Measurements from ENCODE around the gene DMC1. TPM values are rescaled to one million over a fixed set of nuclear protein-coding genes. Genes with fewer than 3 reads are reported as not detected.

The DMC1 gene
- total RNA-seq, 4 donors from 2014 or later, result 0.18 TPM; not detected in 3

GRCh38 chr22:38506118-38506962 lies 63.6 kb downstream of the DMC1 start, which contains the start of gene DDX17:
Gene DDX17, minus strand, starts transcription at chr22:38506311.
- intact Hi-C loops (cut with DNase I; ENCODE audit: low total_unique reads) (loop anchor here (10.0 kb wide), 1 partner anchor 228 kb away; no protein-coding TSS in a partner anchor), in situ Hi-C loops (cut with MboI; ENCODE audit: low sequenced_read_pairs in 4 of 4) (no loop called here)
- Histone ChIP-seq H3K9me3 (no peaks in the 10 kb centered on the region), H3K4me1 (peaks cover 34 to 36% of the 10 kb centered on the region in 2 donors), H3K4me3 (peak within 1 kb of the TSS; percentile 72 to 95 (median 85)), H3K27me3 (no peaks in the 10 kb centered on the region), H3K36me3 (no peaks in the 10 kb centered on the region), H3K27ac (peak within 1 kb of the TSS; percentile 94 to 100 (median 98))
- DNase-seq (peak; percentile 91 to 94), ATAC-seq (peak; percentile 91 to 92)
- TF ChIP-seq, protein P1, sequence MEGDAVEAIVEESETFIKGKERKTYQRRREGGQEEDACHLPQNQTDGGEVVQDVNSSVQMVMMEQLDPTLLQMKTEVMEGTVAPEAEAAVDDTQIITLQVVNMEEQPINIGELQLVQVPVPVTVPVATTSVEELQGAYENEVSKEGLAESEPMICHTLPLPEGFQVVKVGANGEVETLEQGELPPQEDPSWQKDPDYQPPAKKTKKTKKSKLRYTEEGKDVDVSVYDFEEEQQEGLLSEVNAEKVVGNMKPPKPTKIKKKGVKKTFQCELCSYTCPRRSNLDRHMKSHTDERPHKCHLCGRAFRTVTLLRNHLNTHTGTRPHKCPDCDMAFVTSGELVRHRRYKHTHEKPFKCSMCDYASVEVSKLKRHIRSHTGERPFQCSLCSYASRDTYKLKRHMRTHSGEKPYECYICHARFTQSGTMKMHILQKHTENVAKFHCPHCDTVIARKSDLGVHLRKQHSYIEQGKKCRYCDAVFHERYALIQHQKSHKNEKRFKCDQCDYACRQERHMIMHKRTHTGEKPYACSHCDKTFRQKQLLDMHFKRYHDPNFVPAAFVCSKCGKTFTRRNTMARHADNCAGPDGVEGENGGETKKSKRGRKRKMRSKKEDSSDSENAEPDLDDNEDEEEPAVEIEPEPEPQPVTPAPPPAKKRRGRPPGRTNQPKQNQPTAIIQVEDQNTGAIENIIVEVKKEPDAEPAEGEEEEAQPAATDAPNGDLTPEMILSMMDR (IDR thresholded peaks at IDR 0.05 in 4 of 5, conservative IDR thresholded peaks at IDR 0.05 in 1 of 5), result no peak
- TF ChIP-seq POLR2A (IDR thresholded peaks at IDR 0.05), result peak; percentile 53 to 84

GRCh38 chr22:38505541-38506117 lies 64.4 kb downstream of the DMC1 start:
- ATAC-seq (peak; percentile 58 to 67), DNase-seq (peak; percentile 59 to 82)
- H3K36me3 ChIP-seq, result no peaks in the 10 kb centered on the region
- H3K27me3 ChIP-seq, result no peaks in the 10 kb centered on the region
- H3K4me3 ChIP-seq, result peak overlapping the region; percentile 72 to 95 (median 85)
- peak in 1 of 2 donors; percentile 69 for TF ChIP-seq POLR2A (IDR thresholded peaks at IDR 0.05)
- TF ChIP-seq, protein P1 (IDR thresholded peaks at IDR 0.05 in 4 of 5, conservative IDR thresholded peaks at IDR 0.05 in 1 of 5), result peak in 1 of 5 experiments; percentile 5
- no peaks in the 10 kb centered on the region for H3K9me3 ChIP-seq
- intact Hi-C loops (cut with DNase I; ENCODE audit: low total_unique reads), result loop anchor here (1.0 to 10.0 kb wide), 3 partner anchors 65 to 229 kb away; partner anchors contain the start of genes CBY1, DMC1 and FAM227A
- peaks cover 41% of the 10 kb centered on the region in 2 donors for H3K4me1 ChIP-seq
- in situ Hi-C loops (cut with MboI; ENCODE audit: low sequenced_read_pairs in 4 of 4), result no loop called here
- H3K27ac ChIP-seq, result peak overlapping the region; percentile 94 to 100 (median 98)

DNA sequence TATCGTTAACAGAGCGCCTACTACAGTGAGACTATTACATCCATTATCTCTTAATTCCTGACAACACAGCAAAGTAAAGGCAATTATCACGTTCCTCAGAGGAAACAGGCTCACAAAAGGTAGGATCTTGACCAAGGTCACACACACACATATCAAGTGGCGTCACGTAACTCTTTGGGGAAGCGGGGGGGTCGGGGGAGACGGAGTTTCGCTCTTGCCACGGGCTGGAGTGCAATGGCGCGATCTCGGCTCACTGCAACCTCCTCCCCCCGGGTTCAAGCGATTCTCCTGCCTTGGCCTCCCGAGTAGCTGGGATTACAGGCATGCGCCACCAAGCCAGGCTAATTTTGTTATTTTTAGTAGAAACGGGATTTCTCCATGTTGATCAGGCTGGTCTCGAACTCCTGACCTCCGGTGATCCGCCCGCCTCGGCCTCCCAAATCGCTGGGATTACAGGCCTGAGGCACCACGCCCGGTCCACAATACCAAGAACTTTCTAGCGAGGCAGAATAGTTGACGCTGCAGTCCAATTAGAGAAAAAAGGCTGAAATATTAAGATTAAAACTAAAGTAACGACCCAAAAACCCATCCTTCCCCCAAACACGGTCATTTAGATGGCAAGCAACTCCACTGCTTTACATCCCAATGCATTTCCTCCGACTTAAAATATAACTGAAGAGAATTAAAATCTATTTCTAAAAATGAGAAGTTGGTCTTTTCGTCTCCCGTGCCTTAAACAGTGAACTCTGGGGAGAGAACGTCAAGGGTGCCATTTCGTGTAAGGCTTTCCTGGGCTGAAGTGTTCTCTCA lies 65.0 kb downstream of the DMC1 start:
- TF ChIP-seq, protein P1 (IDR thresholded peaks at IDR 0.05 in 4 of 5, conservative IDR thresholded peaks at IDR 0.05 in 1 of 5), result no peak
- TF ChIP-seq POLR2A (IDR thresholded peaks at IDR 0.05), result no peak
- ATAC-seq, result peak in 1 of 2 donors; percentile 16

DNA sequence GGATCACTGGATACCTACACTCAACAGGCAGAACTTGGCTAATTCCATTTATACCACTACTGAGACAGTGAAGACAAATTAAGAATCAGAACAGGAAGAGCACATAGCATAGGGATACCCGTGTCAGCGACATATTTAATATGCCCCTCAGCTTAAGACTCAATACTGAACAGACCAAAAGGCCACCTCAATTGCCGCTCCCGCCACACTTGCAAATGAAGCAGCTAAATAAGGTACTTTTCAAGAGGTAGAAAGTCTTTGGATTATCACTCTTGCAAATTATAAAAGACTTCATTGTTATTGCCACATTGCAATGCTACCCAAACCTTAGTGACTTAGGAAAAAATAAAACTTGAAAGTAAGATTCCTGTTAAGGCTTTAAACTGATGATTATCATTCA lies 67.0 kb downstream of the DMC1 start:
- Histone ChIP-seq H3K27ac (peak overlapping the region; percentile 94 to 100 (median 98)), H3K27me3 (no peaks in the 10 kb centered on the region), H3K36me3 (peaks cover 0 to 24% of the 10 kb centered on the region in 2 donors), H3K4me3 (peak overlapping the region; percentile 27 to 95 (median 85)), H3K4me1 (peaks cover 41 to 49% of the 10 kb centered on the region in 2 donors), H3K9me3 (no peaks in the 10 kb centered on the region)
- DNase-seq (no peak), ATAC-seq (no peak)
- TF ChIP-seq, protein P1 (IDR thresholded peaks at IDR 0.05 in 4 of 5, conservative IDR thresholded peaks at IDR 0.05 in 1 of 5), result no peak
- TF ChIP-seq POLR2A (IDR thresholded peaks at IDR 0.05), result no peak
- in situ Hi-C loops (cut with MboI; ENCODE audit: low sequenced_read_pairs in 4 of 4), result no loop called here
- intact Hi-C loops (cut with DNase I; ENCODE audit: low total_unique reads), result loop anchor here (5.0 to 10.0 kb wide), 2 partner anchors 186 to 232 kb away; partner anchors contain the start of gene CSNK1E

More for the DNA sequence above, 65.0 kb downstream of the DMC1 start:
- H3K9me3 ChIP-seq, result no peaks in the 10 kb centered on the region
- intact Hi-C loops (cut with DNase I; ENCODE audit: low total_unique reads) (loop anchor here (1.0 to 10.0 kb wide), 4 partner anchors 65 to 230 kb away; partner anchors contain the start of genes CBY1, CSNK1E, DMC1 and FAM227A), in situ Hi-C loops (cut with MboI; ENCODE audit: low sequenced_read_pairs in 4 of 4) (no loop called here)
- H3K4me1 ChIP-seq, result peaks cover 41 to 43% of the 10 kb centered on the region in 2 donors
- DNase-seq, result peak; percentile 16 to 62
- H3K36me3 ChIP-seq, result peaks cover 0 to 5% of the 10 kb centered on the region in 2 donors
- H3K27me3 ChIP-seq, result no peaks in the 10 kb centered on the region
- peak overlapping the region; percentile 94 to 100 (median 98) for H3K27ac ChIP-seq
- H3K4me3 ChIP-seq, result peak overlapping the region; percentile 72 to 95 (median 85)

All from gastrocnemius medialis (tissue), 4 donors.